ENCODE measurements around the gene SVIL. TPM values are rescaled to one million over a fixed set of nuclear protein-coding genes. Genes with fewer than 3 reads are reported as not detected.

The SVIL gene
- total RNA-seq, 4 donors from 2014 or later: 785 to 1,099 (median 921) TPM

- Histone ChIP-seq H3K27ac (replicated peaks in 1 of 4) (peak overlapping the region; percentile 71 to 78 (median 77)), H3K36me3 (peaks cover 16 to 61% (median 45%) of the 10 kb centered on the region in 4 donors), H3K9me3 (no peaks in the 10 kb centered on the region), H3K27me3 (no peaks in the 10 kb centered on the region), H3K4me3 (no peak overlapping the region), H3K4me1 (peaks cover 43 to 77% (median 76%) of the 10 kb centered on the region in 4 donors)
- TF ChIP-seq CTCF (IDR thresholded peaks at IDR 0.05): no peak
- TF ChIP-seq EP300 (IDR thresholded peaks at IDR 0.05): no peak
- no peak for TF ChIP-seq POLR2AphosphoS5 (IDR thresholded peaks at IDR 0.05)
- TF ChIP-seq POLR2A (IDR thresholded peaks at IDR 0.05; ENCODE audit: low read depth): no peak
- WGBS: 52% methylated on average over 2 of the region's 2 CpGs
- no peak for DNase-seq (ENCODE audit: extremely low spot score)
- intact Hi-C loops (cut with DNase I): no loop called here
Measured at GRCh38 chr10:29534590-29534989, 100.2 kb downstream of the SVIL start.

- WGBS: 57% methylated on average over 7 of the region's 7 CpGs
- H3K36me3 ChIP-seq: peaks cover 22 to 62% (median 46%) of the 10 kb centered on the region in 4 donors
- no peaks in the 10 kb centered on the region for H3K27me3 ChIP-seq
- no peak for TF ChIP-seq POLR2AphosphoS5 (IDR thresholded peaks at IDR 0.05)
- no peak for TF ChIP-seq EP300 (IDR thresholded peaks at IDR 0.05)
- no peak for TF ChIP-seq CTCF (IDR thresholded peaks at IDR 0.05)
- TF ChIP-seq POLR2A (IDR thresholded peaks at IDR 0.05; ENCODE audit: low read depth): no peak
- intact Hi-C loops (cut with DNase I): no loop called here
- no peak for DNase-seq (ENCODE audit: extremely low spot score)
- peak overlapping the region; percentile 71 to 78 (median 77) for H3K27ac ChIP-seq (replicated peaks in 1 of 4)
- H3K4me1 ChIP-seq: peaks cover 44 to 69% (median 69%) of the 10 kb centered on the region in 4 donors
- H3K4me3 ChIP-seq: no peak overlapping the region
- H3K9me3 ChIP-seq: no peaks in the 10 kb centered on the region
Measured at GRCh38 chr10:29533696-29534285, 101.0 kb downstream of the SVIL start.

GRCh38 chr10:29533046-29533445 lies 101.7 kb downstream of the SVIL start:
- Histone ChIP-seq H3K4me3 (no peak overlapping the region), H3K4me1 (peaks cover 37 to 62% (median 61%) of the 10 kb centered on the region in 4 donors), H3K9me3 (no peaks in the 10 kb centered on the region), H3K36me3 (peaks cover 28 to 62% (median 44%) of the 10 kb centered on the region in 4 donors), H3K27me3 (no peaks in the 10 kb centered on the region), H3K27ac (replicated peaks in 1 of 4) (peak overlapping the region; percentile 34 to 78 (median 74))
- no peak for DNase-seq (ENCODE audit: extremely low spot score)
- WGBS: 92% methylated on average over 14 of the region's 14 CpGs
- intact Hi-C loops (cut with DNase I): no loop called here
- TF ChIP-seq EP300 (IDR thresholded peaks at IDR 0.05) (no peak), POLR2A (IDR thresholded peaks at IDR 0.05; ENCODE audit: low read depth) (no peak), POLR2AphosphoS5 (IDR thresholded peaks at IDR 0.05) (no peak), CTCF (IDR thresholded peaks at IDR 0.05) (no peak)

- 83% methylated on average over 15 of the region's 19 CpGs for WGBS
- no peaks in the 10 kb centered on the region for H3K9me3 ChIP-seq
- no peak overlapping the region for H3K4me3 ChIP-seq
- no peak for DNase-seq (ENCODE audit: extremely low spot score)
- peaks cover 31 to 68% (median 47%) of the 10 kb centered on the region in 4 donors for H3K36me3 ChIP-seq
- no peak for TF ChIP-seq POLR2A (IDR thresholded peaks at IDR 0.05; ENCODE audit: low read depth)
- TF ChIP-seq CTCF (IDR thresholded peaks at IDR 0.05): no peak
- TF ChIP-seq POLR2AphosphoS5 (IDR thresholded peaks at IDR 0.05): no peak
- TF ChIP-seq EP300 (IDR thresholded peaks at IDR 0.05): no peak
- H3K4me1 ChIP-seq: peaks cover 31 to 59% (median 54%) of the 10 kb centered on the region in 4 donors
- intact Hi-C loops (cut with DNase I): no loop called here
- H3K27ac ChIP-seq (replicated peaks in 1 of 4): peak overlapping the region in 3 of 4 donors; percentile 34 to 78 (median 77)
- no peaks in the 10 kb centered on the region for H3K27me3 ChIP-seq
Measured at GRCh38 chr10:29532256-29532878, 102.4 kb downstream of the SVIL start.

All from esophagus muscularis mucosa (tissue), 4 donors.